Kidney epithelial cell (primary cell): ENCODE data around the gene PLXNB2. TPM values are rescaled to one million over a fixed set of nuclear protein-coding genes. Genes with fewer than 3 reads are reported as not detected.

ENCODE experiments used
- DNase-seq: peaks from one replicate; pipeline ENCODE4 v3.0.0-alpha.2; 2010; ENCODE audit warnings: low read depth
- H3K27me3 ChIP-seq: 2 replicates; pipeline ENCODE4 v1.6.0; 2011; ENCODE audit warnings: low read length; ENCODE audit not compliant: control insufficient read depth, insufficient read depth
- H3K36me3 ChIP-seq: 2 replicates; pipeline ENCODE4 v1.5.1; 2011; ENCODE audit warnings: low read length; ENCODE audit not compliant: control insufficient read depth, insufficient read depth
- H3K4me3 ChIP-seq: 2 replicates; pipeline ENCODE4 v1.5.1; 2011; ENCODE audit warnings: low read depth, mild to moderate bottlenecking, control low read depth, low read length
- total RNA-seq: library from RNA; depleted of rRNA; stranded (reverse); fragments of >200 nt; gene quantifications from 2 replicates; pipeline ENCODE4 v1.2.3, GENCODE V29; 2015
- TF ChIP-seq, protein P1 (sequence below): IDR thresholded peaks from 2 replicates; pipeline ENCODE4 v1.5.1; 2011; ENCODE audit warnings: mild to moderate bottlenecking, moderate library complexity, low read length, control low read depth, inconsistent platforms; ENCODE audit not compliant: insufficient read depth, poor library complexity, severe bottlenecking

Gene PLXNB2
- total RNA-seq, 1 donor from 2014 or later, result 251 TPM

DNA sequence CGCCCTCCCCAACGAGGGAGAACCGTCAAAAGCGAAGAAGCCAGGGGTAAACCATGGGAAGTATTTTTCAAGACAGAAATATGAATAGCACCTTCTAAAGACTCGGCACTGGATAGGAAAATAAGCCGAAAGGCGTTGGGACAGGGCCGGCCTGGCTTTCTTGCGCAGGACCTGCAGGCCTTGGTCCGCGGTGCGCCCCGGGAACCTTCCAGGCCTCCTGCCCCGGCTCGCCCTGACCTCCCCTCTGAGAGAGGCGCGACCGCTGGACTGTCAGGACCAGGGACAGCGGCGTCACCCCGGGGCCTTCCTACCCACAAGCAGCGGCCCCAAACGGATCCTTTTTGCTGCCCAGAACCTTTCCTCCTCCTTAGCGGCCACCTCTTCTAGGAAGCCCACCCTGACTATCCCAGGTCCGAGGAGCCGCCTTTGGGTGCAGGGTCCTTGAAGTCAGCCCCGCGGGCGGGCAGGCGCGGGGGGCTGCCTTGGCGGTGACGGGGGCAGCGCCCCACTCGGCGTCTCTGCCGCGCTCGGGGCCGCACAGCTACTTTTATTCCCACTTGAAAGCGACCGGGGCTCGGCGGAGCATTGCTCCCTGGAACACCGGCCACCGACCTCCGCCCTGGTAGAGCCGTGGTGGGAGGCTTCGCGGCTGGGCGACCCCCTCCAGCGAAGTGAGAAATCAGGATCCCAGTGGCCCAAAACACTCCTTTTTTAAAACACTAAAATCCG is 36.6 kb downstream of the PLXNB2 start:
- Histone ChIP-seq H3K36me3 (no peaks in the 10 kb centered on the region), H3K4me3 (peak overlapping the region; percentile 42), H3K27me3 (peaks cover 5% of the 10 kb centered on the region)
- TF ChIP-seq, protein P1, sequence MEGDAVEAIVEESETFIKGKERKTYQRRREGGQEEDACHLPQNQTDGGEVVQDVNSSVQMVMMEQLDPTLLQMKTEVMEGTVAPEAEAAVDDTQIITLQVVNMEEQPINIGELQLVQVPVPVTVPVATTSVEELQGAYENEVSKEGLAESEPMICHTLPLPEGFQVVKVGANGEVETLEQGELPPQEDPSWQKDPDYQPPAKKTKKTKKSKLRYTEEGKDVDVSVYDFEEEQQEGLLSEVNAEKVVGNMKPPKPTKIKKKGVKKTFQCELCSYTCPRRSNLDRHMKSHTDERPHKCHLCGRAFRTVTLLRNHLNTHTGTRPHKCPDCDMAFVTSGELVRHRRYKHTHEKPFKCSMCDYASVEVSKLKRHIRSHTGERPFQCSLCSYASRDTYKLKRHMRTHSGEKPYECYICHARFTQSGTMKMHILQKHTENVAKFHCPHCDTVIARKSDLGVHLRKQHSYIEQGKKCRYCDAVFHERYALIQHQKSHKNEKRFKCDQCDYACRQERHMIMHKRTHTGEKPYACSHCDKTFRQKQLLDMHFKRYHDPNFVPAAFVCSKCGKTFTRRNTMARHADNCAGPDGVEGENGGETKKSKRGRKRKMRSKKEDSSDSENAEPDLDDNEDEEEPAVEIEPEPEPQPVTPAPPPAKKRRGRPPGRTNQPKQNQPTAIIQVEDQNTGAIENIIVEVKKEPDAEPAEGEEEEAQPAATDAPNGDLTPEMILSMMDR, result no peak
- DNase-seq, result no peak

DNA sequence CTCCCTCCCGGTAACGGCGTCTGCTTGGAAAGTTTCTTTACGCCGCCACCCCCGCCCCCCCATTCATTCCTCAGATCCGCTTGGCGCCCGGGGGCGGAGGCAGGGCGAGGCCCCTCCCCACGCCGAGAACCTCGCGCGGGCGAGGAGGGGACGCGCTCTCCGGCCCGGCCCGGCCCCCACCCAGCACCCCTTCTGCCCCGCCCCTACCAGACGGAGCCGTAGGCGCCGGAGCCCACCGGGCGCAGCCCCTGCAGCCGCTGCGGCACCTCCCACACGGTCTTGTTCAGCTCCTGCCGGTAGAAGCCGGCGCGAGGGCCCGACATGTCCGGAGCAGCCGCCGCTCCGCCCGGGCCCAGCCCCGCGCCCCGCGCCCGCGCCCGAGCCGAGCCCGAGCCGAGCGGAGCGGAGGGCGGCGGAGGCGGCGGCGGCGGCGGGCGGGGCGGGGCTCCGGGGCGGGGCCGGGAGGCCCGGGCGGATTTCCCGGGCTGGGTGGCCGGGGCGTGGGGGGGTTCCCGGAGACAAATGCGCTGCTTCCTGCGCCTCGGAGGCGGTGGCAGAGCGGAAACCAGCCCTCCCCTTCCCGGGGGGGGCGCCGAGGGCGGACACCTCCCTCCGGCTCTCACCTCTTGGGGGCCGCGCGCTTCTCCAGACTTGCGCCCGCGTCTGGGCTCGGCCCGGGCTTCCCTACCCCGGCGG is 37.3 kb downstream of the PLXNB2 start, which contains the start of gene MAPK11:
TSS of gene MAPK11 (minus strand) at position 411 of the 696 bp plus-strand sequence. CDS start at position 323, 88 bp downstream.
- Histone ChIP-seq H3K27me3 (peaks cover 5% of the 10 kb centered on the region), H3K36me3 (no peaks in the 10 kb centered on the region), H3K4me3 (peak within 1 kb of the TSS; percentile 42)
- no peak for DNase-seq
- TF ChIP-seq, protein P1, result no peak

DNA sequence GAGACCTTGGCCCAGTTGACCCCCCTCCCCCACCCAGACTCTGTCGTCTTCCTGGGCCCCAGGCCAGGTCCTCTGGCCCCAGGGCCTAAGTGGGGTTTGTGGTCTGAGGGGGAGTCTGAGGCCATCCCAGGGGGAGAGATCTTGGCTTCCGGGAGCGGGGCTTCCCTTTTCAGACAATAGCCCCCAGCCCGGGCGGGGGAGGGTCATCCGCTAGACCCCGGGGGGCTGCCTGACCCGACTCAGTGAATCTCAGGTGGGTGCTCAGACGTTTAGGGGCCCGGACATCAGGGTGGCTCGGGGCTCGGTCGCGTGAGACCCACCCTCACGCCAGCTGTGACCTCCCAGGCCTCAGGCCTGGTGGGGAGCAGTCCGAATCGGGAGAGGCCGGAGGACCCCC is 37.9 kb downstream of the PLXNB2 start:
- H3K36me3 ChIP-seq, result no peaks in the 10 kb centered on the region
- H3K27me3 ChIP-seq, result peaks cover 5% of the 10 kb centered on the region
- TF ChIP-seq, protein P1, result no peak

DNA sequence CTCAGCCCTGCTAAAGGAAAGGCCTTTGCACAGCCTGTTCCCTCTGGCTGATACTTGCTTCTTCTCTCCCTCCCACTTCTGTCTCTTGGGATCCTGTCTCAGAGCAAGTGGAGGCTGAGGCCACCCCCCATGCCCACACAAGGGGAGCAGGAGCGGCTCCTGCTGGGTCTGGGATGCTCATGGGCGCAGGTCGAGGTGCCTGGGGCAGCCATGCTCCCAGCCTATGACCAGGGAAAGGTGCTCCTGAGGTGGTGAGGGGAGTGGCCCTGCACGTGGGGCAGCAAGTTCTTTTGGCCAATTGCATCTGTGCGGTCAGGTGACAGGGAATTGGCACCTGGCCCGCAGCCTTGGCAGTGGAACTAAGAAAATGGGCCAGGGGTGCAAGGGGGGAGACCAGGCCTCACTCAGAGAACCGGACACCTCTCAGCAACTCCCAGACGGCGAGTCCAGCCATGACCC is 38.8 kb downstream of the PLXNB2 start:
- Histone ChIP-seq H3K4me3 (no peak overlapping the region), H3K27me3 (peaks cover 5% of the 10 kb centered on the region), H3K36me3 (no peaks in the 10 kb centered on the region)
- DNase-seq, result no peak
- TF ChIP-seq, protein P1, result no peak

More for the DNA sequence above, 37.9 kb downstream of the PLXNB2 start:
- DNase-seq, result no peak
- peak overlapping the region; percentile 35 for H3K4me3 ChIP-seq

GRCh38 chr22:50267591-50268390 is 39.7 kb downstream of the PLXNB2 start:
- DNase-seq, result no peak
- Histone ChIP-seq H3K36me3 (no peaks in the 10 kb centered on the region), H3K27me3 (peaks cover 5% of the 10 kb centered on the region), H3K4me3 (no peak overlapping the region)
- TF ChIP-seq, protein P1, result peak; percentile 19
